Fibroblast of lung (primary cell): ENCODE data around the gene MAB21L3. TPM values are rescaled to one million over a fixed set of nuclear protein-coding genes. Genes with fewer than 3 reads are reported as not detected.

Experiments used
- DNase-seq, 2 donors: peaks; one replicate each; pipeline versions ENCODE4 v3.0.0 to v3.0.0-alpha.2; 2010; ENCODE audit warnings: low read depth in 2 of 2
- H2AFZ ChIP-seq: 2 replicates; pipeline ENCODE4 v1.5.1; 2012; ENCODE audit warnings: low read length, control low read depth, inconsistent platforms
- H3K27ac ChIP-seq: 2 replicates; pipeline ENCODE4 v1.5.1; 2011; ENCODE audit warnings: low read length, control low read depth; ENCODE audit not compliant: insufficient read depth
- H3K27me3 ChIP-seq: 2 replicates; pipeline ENCODE4 v1.5.1; 2011; ENCODE audit warnings: mild to moderate bottlenecking, low read length; ENCODE audit not compliant: control insufficient read depth, insufficient read depth
- H3K36me3 ChIP-seq: 2 replicates; pipeline ENCODE4 v1.5.1; 2011; ENCODE audit warnings: low read length; ENCODE audit not compliant: control insufficient read depth, insufficient read depth
- H3K4me1 ChIP-seq: 2 replicates; pipeline ENCODE4 v1.5.1; 2011; ENCODE audit warnings: low read length; ENCODE audit not compliant: control insufficient read depth, insufficient read depth; ENCODE audit errors: extremely low read depth
- H3K4me2 ChIP-seq: 2 replicates; pipeline ENCODE4 v1.5.1; 2011; ENCODE audit warnings: low read length, control low read depth; ENCODE audit not compliant: insufficient read depth; ENCODE audit errors: extremely low read depth
- H3K4me3 ChIP-seq, 4 experiments: fragments of 200-600 bp in 1 of 4; sonication (generic) in 1 of 4; replicated peaks in 1 of 4; 2 replicates each; pipeline ENCODE4 v1.5.1; 2011 to 2016; ENCODE audit warnings: low read length in 4 of 4, low read depth in 3 of 4, mild to moderate bottlenecking in 3 of 4, control low read depth in 2 of 4, inconsistent platforms in 1 of 4, mixed read lengths in 1 of 4; ENCODE audit not compliant: insufficient read depth in 1 of 4; ENCODE audit errors: control extremely low read depth in 1 of 4
- H3K79me2 ChIP-seq: 2 replicates; pipeline ENCODE4 v1.5.1; 2012; ENCODE audit warnings: mild to moderate bottlenecking, low read length, inconsistent platforms; ENCODE audit not compliant: control insufficient read depth, insufficient read depth
- H3K9ac ChIP-seq: 2 replicates; pipeline ENCODE4 v1.5.1; 2011; ENCODE audit warnings: mild to moderate bottlenecking, low read length, control low read depth; ENCODE audit not compliant: insufficient read depth
- H3K9me3 ChIP-seq: 2 replicates; pipeline ENCODE4 v1.5.1; 2012; ENCODE audit warnings: low read depth, low read length; ENCODE audit not compliant: control insufficient read depth, insufficient read depth
- H4K20me1 ChIP-seq: 2 replicates; pipeline ENCODE4 v1.5.1; 2011; ENCODE audit warnings: low read length; ENCODE audit not compliant: control insufficient read depth, insufficient read depth; ENCODE audit errors: extremely low read depth
- EZH2 ChIP-seq: IDR thresholded peaks from 2 replicates; pipeline ENCODE4 v1.5.1; 2012; ENCODE audit warnings: low read length, control low read depth, mild to moderate bottlenecking; ENCODE audit errors: missing control alignments
- polyA plus RNA-seq, 2 donors: library from polyadenylated mRNA; depleted of rRNA in 1 of 2; stranded (reverse) in 1 of 2; unstranded in 1 of 2; fragments of >200 nt; gene quantifications; 2 replicates each; pipeline ENCODE4 v1.2.1, GENCODE V29; 2011 to 2012; ENCODE audit warnings: missing spikeins in 1 of 2
- total RNA-seq: library from RNA; depleted of rRNA; stranded (reverse); fragments of >200 nt; gene quantifications from 2 replicates; pipeline ENCODE4 v1.2.1, GENCODE V29; 2014
- TF ChIP-seq, protein P1 (sequence below), 2 donors: IDR thresholded peaks in 1 of 2; conservative IDR thresholded peaks in 1 of 2; 1 replicate in 1 of 2; 2 replicates in 1 of 2; pipeline ENCODE4 v1.5.1; 2011 to 2012; ENCODE audit warnings: low read length in 2 of 2, control low read depth in 1 of 2, inconsistent platforms in 1 of 2, low read depth in 1 of 2, mild to moderate bottlenecking in 1 of 2

The MAB21L3 gene
- total and polyA plus RNA-seq, 2 donors (not counting 1 experiment from before 2014, with no cell fraction given), result 0.18 to 0.66 TPM

DNA sequence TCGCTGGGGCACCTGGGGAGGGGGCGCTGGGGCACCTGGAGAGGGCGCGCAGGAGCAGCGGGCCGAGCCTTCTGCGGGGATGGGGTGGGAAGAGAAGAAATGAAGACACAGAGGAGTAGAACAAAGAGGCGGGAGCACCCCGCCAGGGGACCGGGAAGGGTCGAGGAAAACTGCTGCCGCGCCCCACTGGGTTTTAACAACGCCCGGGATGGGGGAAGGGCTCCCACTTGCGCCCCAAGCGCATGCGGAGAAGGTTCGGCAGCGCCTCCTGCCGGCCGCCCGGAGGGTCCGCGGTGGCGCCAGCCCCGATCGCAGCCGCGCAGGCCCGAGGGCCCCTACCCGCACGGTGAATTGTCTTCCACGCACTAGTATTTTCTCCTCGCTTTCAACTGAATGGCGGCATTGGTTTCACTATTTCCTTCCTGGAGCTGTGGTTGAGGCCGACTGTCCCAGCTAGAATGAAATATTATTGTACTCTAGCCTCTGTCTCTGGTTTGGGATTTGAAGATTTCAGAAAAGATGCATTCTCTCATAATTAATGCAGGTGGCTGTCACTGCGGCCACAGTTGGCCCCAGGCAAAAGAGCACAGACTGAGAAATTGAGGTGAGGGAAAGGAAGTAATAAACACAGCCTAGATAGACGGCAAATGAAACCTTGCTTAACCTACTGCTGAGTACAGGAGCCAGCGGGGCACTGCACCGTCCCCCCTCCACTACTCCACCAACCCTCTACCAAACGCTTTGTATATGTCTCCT, 57.3 kb downstream of the MAB21L3 start:
- peak overlapping the region; percentile 30 for H3K9ac ChIP-seq

GRCh38 chr1:116169898-116170297, 58.7 kb downstream of the MAB21L3 start:
- TF ChIP-seq, protein P1, sequence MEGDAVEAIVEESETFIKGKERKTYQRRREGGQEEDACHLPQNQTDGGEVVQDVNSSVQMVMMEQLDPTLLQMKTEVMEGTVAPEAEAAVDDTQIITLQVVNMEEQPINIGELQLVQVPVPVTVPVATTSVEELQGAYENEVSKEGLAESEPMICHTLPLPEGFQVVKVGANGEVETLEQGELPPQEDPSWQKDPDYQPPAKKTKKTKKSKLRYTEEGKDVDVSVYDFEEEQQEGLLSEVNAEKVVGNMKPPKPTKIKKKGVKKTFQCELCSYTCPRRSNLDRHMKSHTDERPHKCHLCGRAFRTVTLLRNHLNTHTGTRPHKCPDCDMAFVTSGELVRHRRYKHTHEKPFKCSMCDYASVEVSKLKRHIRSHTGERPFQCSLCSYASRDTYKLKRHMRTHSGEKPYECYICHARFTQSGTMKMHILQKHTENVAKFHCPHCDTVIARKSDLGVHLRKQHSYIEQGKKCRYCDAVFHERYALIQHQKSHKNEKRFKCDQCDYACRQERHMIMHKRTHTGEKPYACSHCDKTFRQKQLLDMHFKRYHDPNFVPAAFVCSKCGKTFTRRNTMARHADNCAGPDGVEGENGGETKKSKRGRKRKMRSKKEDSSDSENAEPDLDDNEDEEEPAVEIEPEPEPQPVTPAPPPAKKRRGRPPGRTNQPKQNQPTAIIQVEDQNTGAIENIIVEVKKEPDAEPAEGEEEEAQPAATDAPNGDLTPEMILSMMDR (conservative IDR thresholded peaks at IDR 0.05 in 1 of 2, IDR thresholded peaks at IDR 0.05 in 1 of 2; ENCODE audit: low read depth in 1 of 2, low read length in 2 of 2), result no peak
- no peak for TF ChIP-seq EZH2

More for the DNA sequence above, 57.3 kb downstream of the MAB21L3 start:
- H3K4me3 ChIP-seq, result peak overlapping the region; percentile 47 to 64 (median 56)
- no peak overlapping the region for H3K27ac ChIP-seq
- H2AFZ ChIP-seq, result peak overlapping the region; percentile 87
- H3K36me3 ChIP-seq, result no peaks in the 10 kb centered on the region
- H4K20me1 ChIP-seq, result no peaks in the 10 kb centered on the region
- peaks cover 15% of the 10 kb centered on the region for H3K27me3 ChIP-seq
- DNase-seq, result peak; percentile 36 to 69
- H3K79me2 ChIP-seq, result no peaks in the 10 kb centered on the region
- H3K9me3 ChIP-seq, result no peaks in the 10 kb centered on the region
- peak overlapping the region; percentile 86 for H3K4me2 ChIP-seq
- no peaks in the 10 kb centered on the region for H3K4me1 ChIP-seq
- TF ChIP-seq, protein P1 (conservative IDR thresholded peaks at IDR 0.05 in 1 of 2, IDR thresholded peaks at IDR 0.05 in 1 of 2; ENCODE audit: low read depth in 1 of 2, low read length in 2 of 2), result peak; percentile 61 to 85
- peak; percentile 9 for TF ChIP-seq EZH2

GRCh38 chr1:116170721-116171589, 59.8 kb downstream of the MAB21L3 start:
- no peak overlapping the region for H3K9ac ChIP-seq
- no peaks in the 10 kb centered on the region for H4K20me1 ChIP-seq
- no peak overlapping the region for H3K4me3 ChIP-seq
- H3K4me2 ChIP-seq, result no peak overlapping the region
- H3K9me3 ChIP-seq, result no peaks in the 10 kb centered on the region
- H3K36me3 ChIP-seq, result no peaks in the 10 kb centered on the region
- no peaks in the 10 kb centered on the region for H3K79me2 ChIP-seq
- H3K27me3 ChIP-seq, result peaks cover 19% of the 10 kb centered on the region
- no peak overlapping the region for H3K27ac ChIP-seq
- no peak overlapping the region for H2AFZ ChIP-seq
- TF ChIP-seq, protein P1 (conservative IDR thresholded peaks at IDR 0.05 in 1 of 2, IDR thresholded peaks at IDR 0.05 in 1 of 2; ENCODE audit: low read depth in 1 of 2, low read length in 2 of 2), result no peak
- no peak for TF ChIP-seq EZH2
- no peak for DNase-seq
- no peaks in the 10 kb centered on the region for H3K4me1 ChIP-seq

More at GRCh38 chr1:116169898-116170297, 58.7 kb downstream of the MAB21L3 start:
- no peaks in the 10 kb centered on the region for H4K20me1 ChIP-seq
- peaks cover 15% of the 10 kb centered on the region for H3K27me3 ChIP-seq
- H3K9ac ChIP-seq, result no peak overlapping the region
- no peaks in the 10 kb centered on the region for H3K36me3 ChIP-seq
- H3K9me3 ChIP-seq, result no peaks in the 10 kb centered on the region
- no peak overlapping the region for H3K4me3 ChIP-seq
- no peaks in the 10 kb centered on the region for H3K79me2 ChIP-seq
- no peaks in the 10 kb centered on the region for H3K4me1 ChIP-seq
- H3K4me2 ChIP-seq, result no peak overlapping the region
- H3K27ac ChIP-seq, result no peak overlapping the region
- no peak overlapping the region for H2AFZ ChIP-seq
- DNase-seq, result no peak
